Lung (tissue), 12 donors: ENCODE measurements around the gene CCDC137. TPM values are rescaled to one million over a fixed set of nuclear protein-coding genes. Genes with fewer than 3 reads are reported as not detected.
A peak's percentile ranks its signal among the peaks of the same experiment; 100 is the strongest.

Source experiments
- ATAC-seq: fragments of 200-7000 bp; cut with Tn5 transposase; one replicate; pipeline ENCODE4 v1.9.1; 2020; ENCODE audit warnings: moderate number of reproducible peaks; ENCODE audit not compliant: insufficient read depth, low FRiP score
- DNase-seq, 3 donors: peaks; one replicate each; pipeline ENCODE4 v3.0.0-alpha.2; 2013 to 2017
- H3K27ac ChIP-seq, 2 donors: one replicate each; pipeline ENCODE4 v1.5.1; 2013; ENCODE audit warnings: mild to moderate bottlenecking in 2 of 2, moderate library complexity in 2 of 2, control low read depth in 1 of 2, inconsistent platforms in 1 of 2, low read depth in 1 of 2, low read length in 1 of 2
- H3K27me3 ChIP-seq, 3 donors: one replicate each; pipeline ENCODE4 v1.5.1; 2013; ENCODE audit warnings: low read length in 2 of 3; ENCODE audit not compliant: control insufficient read depth in 3 of 3, insufficient read depth in 3 of 3
- H3K36me3 ChIP-seq, 4 donors: one replicate each; pipeline ENCODE4 v1.5.1; 2013; ENCODE audit warnings: low read length in 4 of 4, mild to moderate bottlenecking in 1 of 4, moderate library complexity in 1 of 4; ENCODE audit not compliant: control insufficient read depth in 4 of 4, insufficient read depth in 4 of 4
- H3K4me1 ChIP-seq, 5 donors: one replicate each; pipeline ENCODE4 v1.5.1; 2013; ENCODE audit warnings: low read length in 5 of 5, mild to moderate bottlenecking in 2 of 5, moderate library complexity in 1 of 5; ENCODE audit not compliant: control insufficient read depth in 5 of 5, insufficient read depth in 5 of 5
- H3K4me3 ChIP-seq: one replicate; pipeline ENCODE4 v1.5.1; 2013; ENCODE audit warnings: mild to moderate bottlenecking, control low read depth, moderate library complexity
- H3K9ac ChIP-seq, 2 donors: one replicate each; pipeline ENCODE4 v1.5.1; 2013; ENCODE audit warnings: low read length in 2 of 2, control low read depth in 1 of 2; ENCODE audit not compliant: insufficient read depth in 1 of 2
- H3K9me3 ChIP-seq, 4 donors: one replicate each; pipeline ENCODE4 v1.5.1; 2013; ENCODE audit warnings: low read length in 3 of 4, mild to moderate bottlenecking in 1 of 4, moderate library complexity in 1 of 4; ENCODE audit not compliant: control insufficient read depth in 4 of 4, insufficient read depth in 3 of 4
- CTCF ChIP-seq: IDR thresholded peaks from 2 replicates; pipeline ENCODE4 v1.5.1; 2012; ENCODE audit warnings: mild to moderate bottlenecking; ENCODE audit errors: control extremely low read depth, extremely low read depth
- WGBS, 2 donors: extraction: QIAGEN DNeasy Blood & Tissue Kit; methylation state at CpG; one replicate each; pipeline ENCODE4 v1.1.7; 2013; 5-methylcytosine and 5-hydroxymethylcytosine counted together
- polyA plus RNA-seq, 2 donors: library from polyadenylated mRNA; stranded (reverse); fragments of 200-250 nt; gene quantifications; one replicate each; pipeline ENCODE4 v1.2.1, GENCODE V29; 2013
- total RNA-seq, 2 donors: library from RNA; depleted of rRNA in 1 of 2; stranded (reverse); fragments of >200 nt in 1 of 2; gene quantifications; one replicate each; pipeline ENCODE4 v1.2.1, GENCODE V29; 2014 to 2021
- donor health status: control.
- donor health status: control.
- donor health status: Bipolar disorder and iron deficiency.
- donor health status: healthy.
- donor health status: DM: yes; HTN: yes; CAD: no.

Gene CCDC137
- total and polyA plus RNA-seq, 4 donors: 10.2 to 23.6 (median 16.7) TPM

- H3K4me1 ChIP-seq: peaks cover 0 to 29% (median 10%) of the 10 kb centered on the region in 5 donors
- WGBS, 2 donors: 73 to 83% methylated on average over 22 to 23 of the region's 23 CpGs
- TF ChIP-seq CTCF: no peak
- H3K36me3 ChIP-seq: peaks cover 6 to 43% (median 17%) of the 10 kb centered on the region in 4 donors
- no peak overlapping the region for H3K27ac ChIP-seq
- no peaks in the 10 kb centered on the region for H3K9me3 ChIP-seq
- DNase-seq: no peak
- ATAC-seq: no peak
- no peaks in the 10 kb centered on the region for H3K27me3 ChIP-seq
- H3K4me3 ChIP-seq: no peak overlapping the region
- no peak overlapping the region for H3K9ac ChIP-seq
These were observed 34.9 kb downstream of the CCDC137 start for GRCh38 chr17:81701288-81702071.

GRCh38 chr17:81702934-81703746 is 36.6 kb downstream of the CCDC137 start, which contains the start of gene MRPL12:
Gene MRPL12, plus strand, starts transcription at chr17:81703367. Its CDS starts 135 bp downstream, at chr17:81703502.
- peak within 1 kb of the TSS; percentile 76 to 87 for H3K9ac ChIP-seq
- DNase-seq (peak; percentile 93 to 98 (median 94)), ATAC-seq (peak; percentile 92)
- peak within 1 kb of the TSS; percentile 67 for H3K4me3 ChIP-seq
- H3K9me3 ChIP-seq: no peaks in the 10 kb centered on the region
- 1% methylated on average over 89 to 102 of the region's 102 CpGs for WGBS, 2 donors
- peak; percentile 16 for TF ChIP-seq CTCF
- no peaks in the 10 kb centered on the region for H3K27me3 ChIP-seq
- peaks cover 0 to 29% (median 10%) of the 10 kb centered on the region in 5 donors for H3K4me1 ChIP-seq
- peaks cover 0 to 43% (median 10%) of the 10 kb centered on the region in 4 donors for H3K36me3 ChIP-seq
- peak within 1 kb of the TSS; percentile 92 to 96 for H3K27ac ChIP-seq

DNA sequence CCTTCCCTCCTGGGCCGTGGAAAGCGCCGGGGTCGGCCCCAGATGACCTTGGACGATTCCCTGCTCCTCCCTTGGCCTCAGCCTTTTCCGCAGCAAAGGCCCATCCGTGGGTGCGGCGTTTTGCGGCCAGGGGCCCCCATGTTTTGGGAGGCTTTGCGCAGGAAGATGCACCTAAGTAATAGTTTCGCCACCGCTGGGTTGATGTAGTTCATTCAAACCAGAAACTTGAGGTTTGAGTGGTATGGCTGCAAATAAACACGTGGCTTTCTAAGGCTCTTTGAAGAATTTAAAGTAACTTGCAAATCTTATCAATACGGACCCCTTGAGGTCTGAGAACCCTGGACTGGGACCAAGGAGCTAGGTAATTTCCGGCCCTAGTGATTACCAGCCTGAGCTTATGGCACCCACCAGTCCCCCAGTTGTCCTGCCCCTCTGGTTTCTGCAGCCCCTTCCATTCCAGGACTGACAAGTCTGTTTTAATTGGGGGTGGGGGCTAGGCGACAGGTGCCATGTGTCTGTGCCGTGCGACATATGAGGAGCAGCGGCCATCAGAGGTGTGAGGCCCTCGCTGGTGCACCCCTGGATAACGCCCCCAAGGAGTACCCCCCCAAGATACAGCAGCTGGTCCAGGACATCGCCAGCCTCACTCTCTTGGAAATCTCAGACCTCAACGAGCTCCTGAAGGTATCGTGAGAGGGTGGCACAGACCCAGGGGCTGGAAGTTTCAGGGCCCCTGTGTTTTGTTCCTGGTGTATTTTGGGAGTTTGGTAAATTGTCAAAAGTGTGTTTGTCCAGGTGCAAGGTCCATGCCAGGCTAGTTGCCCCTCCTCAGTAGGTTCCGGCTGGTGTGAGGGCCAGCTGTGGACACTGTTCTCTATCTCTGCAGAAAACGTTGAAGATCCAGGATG is 37.5 kb downstream of the CCDC137 start:
- DNase-seq (no peak), ATAC-seq (no peak)
- WGBS, 2 donors: 28 to 42% methylated on average over 22 to 27 of the region's 27 CpGs

More for the DNA sequence above, 37.5 kb downstream of the CCDC137 start:
- peak overlapping the region; percentile 42 to 63 for H3K9ac ChIP-seq
- no peak for TF ChIP-seq CTCF
- H3K4me3 ChIP-seq: peak overlapping the region; percentile 67
- H3K9me3 ChIP-seq: no peaks in the 10 kb centered on the region
- no peaks in the 10 kb centered on the region for H3K27me3 ChIP-seq
- peak overlapping the region; percentile 92 to 96 for H3K27ac ChIP-seq
- peaks cover 0 to 39% (median 8%) of the 10 kb centered on the region in 4 donors for H3K36me3 ChIP-seq
- H3K4me1 ChIP-seq: peaks cover 0 to 29% (median 10%) of the 10 kb centered on the region in 5 donors
